Skin of body (tissue), 2 donors: ENCODE results near the gene NR4A3. TPM values are rescaled to one million over a fixed set of nuclear protein-coding genes. Genes with fewer than 3 reads are reported as not detected.

ENCODE experiments used
- DNase-seq: peaks from one replicate; lab custom pipeline; 2025; lab: John Stamatoyannopoulos, UW
- total RNA-seq: library from RNA; depleted of rRNA; stranded (reverse); fragments of >200 nt; gene quantifications from one replicate; pipeline ENCODE4 v1.2.3, GENCODE V29; 2014

NR4A3 gene
- total RNA-seq, 1 donor from 2014 or later: 5.4 TPM

DNA sequence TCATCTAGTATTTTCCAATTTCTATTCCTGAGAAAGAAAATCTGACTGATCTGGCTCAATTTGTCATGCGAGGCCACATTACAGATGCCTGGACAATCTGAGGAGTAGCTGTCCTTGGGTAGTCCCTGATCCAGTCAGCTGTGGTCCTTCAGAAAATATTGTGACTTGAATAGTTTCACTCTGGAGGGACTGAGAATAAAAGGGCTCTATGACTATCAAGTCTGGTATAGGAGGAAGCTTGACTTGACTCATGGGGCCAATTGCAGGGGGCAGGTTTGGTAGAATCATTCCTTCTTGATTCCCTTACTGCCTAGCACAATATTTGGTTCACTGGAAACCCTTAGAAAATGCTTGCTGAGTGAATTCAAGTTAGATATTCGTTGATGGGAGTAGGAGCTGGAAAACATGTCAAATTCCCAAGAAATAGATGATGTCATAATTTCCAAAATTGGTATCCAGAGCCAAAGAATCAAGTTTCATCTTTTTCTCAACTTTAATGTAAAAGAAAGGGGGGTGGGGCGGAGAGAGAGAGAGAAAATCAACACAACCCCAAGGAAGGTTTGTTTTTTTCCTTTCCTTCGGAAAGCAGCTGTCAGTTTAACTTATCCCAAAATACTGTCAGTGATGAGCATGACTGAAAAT, 52.4 kb downstream of the NR4A3 start:
- DNase-seq: no peak

DNA sequence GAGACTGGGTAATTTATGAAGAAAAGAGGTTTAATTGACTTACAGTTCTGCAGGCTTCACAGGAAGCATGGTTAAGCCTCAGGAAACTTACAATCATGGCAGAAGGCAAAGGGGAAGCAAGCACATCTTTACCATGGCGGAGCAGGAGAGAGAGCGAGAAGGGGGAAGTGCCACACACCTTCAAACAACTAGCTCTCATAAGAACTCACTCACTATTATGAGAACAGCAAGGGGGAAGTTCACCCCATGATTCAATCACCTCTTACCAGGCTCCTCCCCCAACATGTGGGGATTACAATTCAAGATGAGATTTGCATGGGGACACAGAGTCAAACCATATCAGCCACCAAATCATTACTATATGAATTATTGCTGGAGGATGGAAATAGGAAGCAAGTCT, 54.5 kb downstream of the NR4A3 start:
- DNase-seq: no peak

DNA sequence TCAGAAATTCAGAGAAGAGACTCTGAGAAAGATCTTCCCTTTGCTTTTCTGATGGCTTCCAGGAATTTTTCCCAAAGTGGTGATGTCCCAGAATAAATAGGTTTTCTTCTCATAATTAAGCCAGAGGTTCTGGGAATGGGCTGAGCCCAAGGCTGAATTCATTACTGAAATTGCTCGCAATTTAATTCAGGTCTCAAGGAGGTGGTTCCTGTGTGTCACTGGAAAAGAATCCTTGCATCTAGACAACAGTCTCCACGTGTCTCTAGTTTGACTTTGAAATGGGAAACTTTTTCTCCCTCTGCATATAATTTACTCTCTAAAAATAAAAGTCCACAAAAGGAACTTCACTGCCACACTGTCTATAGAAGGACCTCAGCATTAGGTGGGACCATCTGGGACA, 57.0 kb downstream of the NR4A3 start:
- DNase-seq: no peak

DNA sequence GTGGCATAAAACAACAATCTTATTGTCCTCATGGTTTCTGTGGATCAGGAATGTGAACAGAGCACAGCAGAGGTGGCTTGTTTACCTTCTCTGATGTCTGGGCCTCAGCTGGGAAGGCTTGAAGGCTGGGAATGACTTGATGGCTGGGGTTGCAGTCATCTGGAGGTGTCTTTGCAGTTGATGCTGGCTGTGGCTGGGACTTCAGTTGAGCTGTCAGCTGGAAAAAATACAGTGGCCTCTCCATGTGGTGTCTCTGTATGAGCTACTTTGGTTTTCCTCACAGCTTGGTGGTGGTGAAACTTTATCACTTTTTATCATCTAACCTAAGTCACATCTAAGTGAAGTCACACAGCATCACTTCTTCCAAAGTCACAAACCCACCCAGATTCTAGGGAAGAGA, 60.1 kb downstream of the NR4A3 start:
- no peak for DNase-seq

DNA sequence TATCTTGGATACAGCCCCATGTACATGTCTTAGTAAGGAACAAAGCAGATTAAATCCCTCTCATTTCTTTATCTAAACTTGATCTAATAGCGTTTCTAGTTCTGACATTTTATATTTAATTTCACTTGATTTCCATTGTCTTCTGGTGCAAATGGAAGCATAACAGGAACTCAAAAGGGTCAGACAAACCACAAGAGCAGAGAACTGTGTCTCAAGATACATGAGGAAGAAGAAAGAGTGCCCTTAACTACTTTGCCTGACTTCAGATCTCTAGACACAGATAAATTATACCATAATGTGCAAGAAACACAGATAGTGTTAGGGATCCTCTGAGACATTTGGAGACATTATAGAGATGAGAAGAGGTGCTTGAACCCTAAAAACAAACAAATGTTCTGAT, 64.1 kb downstream of the NR4A3 start:
- no peak for DNase-seq

DNA sequence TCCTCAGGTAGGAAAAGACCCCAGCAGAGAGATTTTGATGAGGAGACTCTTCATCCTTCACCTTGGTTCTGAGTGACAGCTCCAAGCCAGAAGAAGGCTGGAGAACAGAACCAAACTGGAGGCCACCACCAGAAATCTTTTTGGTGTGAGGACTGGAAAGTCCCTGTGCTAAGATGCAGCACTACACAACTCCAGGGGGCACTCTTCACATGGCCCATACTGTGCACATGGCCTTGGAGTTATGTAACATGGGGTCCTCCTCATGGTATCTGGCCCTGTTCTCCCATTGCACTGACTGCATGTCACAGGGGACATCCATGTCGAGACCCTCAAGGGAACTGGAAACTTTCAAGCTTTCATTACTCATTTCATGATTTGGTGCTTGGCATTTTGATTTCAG, 67.4 kb downstream of the NR4A3 start:
- no peak for DNase-seq

DNA sequence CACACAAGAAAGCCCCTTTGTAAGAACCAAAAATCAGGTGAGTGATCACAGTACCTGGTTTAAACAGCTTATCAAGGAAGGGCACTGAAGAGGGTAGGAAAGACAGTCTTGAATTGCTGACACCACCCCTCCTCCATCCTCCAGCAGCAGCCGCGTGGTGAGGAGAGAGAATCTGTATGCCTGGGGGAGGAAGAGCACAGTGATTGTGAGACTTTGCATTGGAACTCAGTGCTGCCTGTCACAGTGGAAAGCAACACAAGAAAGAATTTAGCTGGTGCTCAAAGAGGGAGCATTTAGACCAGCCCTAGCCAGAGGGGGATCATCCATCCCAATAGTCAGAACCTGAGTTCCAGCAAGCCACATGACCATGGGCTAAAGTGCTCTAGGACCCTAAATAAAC, 73.1 kb downstream of the NR4A3 start:
- no peak for DNase-seq

DNA sequence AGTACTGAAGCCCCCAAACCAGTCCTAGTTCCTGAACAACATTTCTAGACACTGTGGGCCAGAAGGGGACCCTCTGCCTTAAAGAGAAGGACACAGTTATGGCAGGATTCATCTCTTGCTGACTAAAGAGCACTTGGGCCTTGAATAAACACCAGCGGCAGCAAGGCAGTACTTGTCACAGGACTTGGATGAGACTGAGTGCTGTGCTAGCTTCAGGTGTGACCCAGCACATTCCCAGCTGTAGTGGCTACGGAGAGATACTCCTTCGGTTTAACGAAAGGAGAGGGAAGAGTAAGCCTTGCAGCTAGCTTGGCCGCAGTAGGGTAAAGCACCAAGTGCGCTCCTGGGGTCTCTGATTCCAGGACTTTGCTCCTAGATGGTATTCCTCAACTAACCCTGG, 73.8 kb downstream of the NR4A3 start:
- DNase-seq: no peak

DNA sequence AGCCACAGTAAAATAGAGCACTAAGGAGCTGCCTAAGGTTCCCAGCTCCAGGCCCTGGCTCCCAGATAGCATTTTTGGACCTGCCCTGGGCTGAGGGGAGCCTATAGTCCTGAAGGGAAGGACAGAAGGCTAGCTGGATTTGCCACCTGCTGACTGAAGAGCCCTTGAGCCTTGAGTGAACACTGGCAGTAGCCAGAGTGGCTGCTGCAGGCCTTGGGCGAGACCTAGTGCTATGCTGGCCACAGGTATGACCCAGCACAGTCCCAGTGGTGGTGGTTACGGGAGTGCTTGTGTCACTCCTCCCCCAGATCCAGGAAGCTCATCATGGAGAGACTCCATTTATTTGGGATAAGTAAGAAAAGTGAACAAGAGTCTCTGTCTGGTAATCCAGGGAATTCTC, 74.4 kb downstream of the NR4A3 start:
- DNase-seq: no peak

DNA sequence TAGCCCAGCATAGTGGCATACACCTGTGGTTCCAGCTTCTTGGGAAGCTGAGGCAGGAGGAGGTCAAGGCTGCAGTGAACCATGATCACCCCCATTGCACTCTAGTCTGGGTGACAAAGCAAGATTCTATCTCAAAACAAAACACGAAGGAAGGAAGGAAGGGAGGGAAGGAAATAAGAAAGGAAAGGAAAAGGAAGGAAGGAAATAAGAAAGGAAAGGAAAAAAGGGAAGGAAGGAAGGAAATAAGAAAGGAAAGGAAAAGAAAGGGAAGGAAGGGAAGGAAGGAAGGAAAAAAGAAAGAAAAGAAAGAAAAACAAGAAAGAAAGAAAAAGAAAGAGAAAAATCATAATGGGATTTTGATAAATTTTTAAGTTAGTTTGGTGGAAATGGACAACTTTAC, 81.7 kb downstream of the NR4A3 start:
- no peak for DNase-seq

DNA sequence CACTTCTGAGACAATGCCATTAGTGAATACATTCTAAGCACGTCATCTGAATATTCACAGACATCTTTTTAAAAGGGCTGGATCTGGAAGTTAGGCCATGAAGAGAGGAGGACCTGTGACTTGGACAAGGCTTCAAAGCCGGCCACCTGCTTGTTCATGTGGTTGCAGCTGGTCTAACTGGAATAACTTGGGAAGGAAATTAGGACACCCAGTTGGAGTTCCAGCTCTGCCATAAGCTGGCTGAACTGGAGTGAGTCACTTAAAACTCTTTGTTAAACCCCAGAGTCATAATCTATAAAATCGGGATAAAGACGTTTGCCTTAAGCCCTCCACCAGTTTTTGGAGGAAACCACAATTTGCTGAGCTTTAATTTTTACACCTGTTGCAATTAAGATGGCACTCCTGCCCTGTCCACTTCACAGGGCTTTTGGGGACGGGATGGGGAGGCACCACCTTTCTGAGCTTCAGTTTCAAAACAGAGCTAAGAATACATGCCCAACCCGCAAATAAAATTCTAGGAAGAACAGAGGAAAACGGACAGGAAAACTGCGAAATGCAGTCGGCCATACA, 84.2 kb downstream of the NR4A3 start:
- no peak for DNase-seq

DNA sequence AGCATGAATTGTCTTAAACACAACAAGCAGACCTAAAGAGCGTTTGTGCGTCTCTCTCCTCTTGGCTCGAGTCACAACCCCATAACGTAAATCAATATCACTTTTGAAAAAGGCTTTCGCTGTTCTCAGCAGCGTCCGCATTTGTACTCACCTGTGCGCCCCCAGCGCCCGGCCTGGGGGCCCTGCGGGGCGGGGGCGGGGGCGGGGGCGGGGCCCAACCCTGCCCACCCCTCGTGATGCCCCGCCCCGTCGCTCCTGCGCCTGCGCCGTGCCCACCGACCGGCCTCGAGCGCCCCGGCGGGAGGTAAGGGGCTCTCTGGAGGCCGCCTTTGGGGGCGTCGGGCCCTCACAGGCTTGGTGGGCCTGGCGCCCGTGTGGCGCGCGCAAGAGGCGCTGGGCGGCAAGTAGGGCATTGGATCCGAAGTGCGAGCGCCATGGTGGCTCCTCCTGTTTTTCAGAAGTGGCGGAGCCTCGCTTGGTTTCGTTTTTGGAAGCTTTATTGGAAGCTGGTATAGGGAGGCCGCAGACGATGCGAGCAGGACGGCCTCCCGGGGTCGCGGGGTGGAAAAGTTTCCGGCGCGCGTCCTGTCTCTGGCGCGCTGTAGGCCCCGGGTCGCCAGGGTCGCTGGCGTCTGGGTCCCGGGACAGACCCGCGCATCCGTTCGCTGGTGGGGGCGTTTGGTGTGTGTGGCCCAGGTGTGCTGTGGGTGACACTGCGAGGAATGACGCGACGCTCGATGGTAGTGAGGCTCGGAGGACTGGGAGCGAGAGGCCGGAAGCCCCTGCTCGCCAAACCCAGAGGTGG, 84.9 kb downstream of the NR4A3 start, which contains the start of gene STX17:
Gene STX17 (plus strand): TSS at position 252 of the 805 bp plus-strand sequence. CDS start 8,586 bp downstream, outside the sequence.
- peak; percentile 30 for DNase-seq

DNA sequence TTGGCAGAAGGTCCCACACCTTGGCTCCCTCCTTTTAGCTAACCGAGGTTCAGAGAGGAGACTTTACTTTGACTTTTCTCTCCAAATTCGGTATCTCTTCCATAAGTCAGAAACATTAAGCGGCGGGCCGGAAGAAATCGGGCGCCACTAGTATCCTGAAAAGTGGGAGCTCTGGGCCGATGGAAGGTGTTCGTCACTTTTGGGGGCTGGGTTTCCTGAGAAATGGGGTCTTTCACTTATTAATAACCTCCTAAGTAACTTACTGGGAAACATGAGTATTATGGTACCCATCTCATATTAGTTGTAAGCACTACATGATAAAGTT, 85.5 kb downstream of the NR4A3 start:
- no peak for DNase-seq

DNA sequence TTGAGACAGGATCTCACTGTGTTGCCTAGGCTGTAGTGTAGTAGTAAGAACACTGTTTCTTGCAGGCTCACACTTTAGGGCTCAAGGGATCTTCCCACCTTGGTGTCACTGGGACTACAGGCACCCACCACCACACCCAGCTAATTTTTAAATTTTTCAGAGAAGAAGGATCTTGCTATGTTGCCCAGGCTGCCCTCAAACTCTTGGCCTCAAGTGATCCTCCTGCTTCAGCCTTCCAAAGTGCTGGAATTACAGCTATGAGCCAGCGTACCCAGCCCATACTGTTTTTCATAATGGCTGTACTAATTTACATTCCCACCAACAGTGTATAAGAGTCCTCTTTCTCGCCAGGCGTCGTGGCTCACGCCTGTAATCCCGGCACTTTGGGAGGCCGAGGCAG, 89.9 kb downstream of the NR4A3 start:
- DNase-seq: no peak

Other genes starting within 250 kb of the NR4A3 start
- gene STX17, start 84.8 kb downstream of the NR4A3 start, total RNA-seq: 40.2 TPM